BJ (cell line): ENCODE data around the gene ANK2. TPM values are rescaled to one million over a fixed set of nuclear protein-coding genes. Genes with fewer than 3 reads are reported as not detected.

Source experiments
- CTCF ChIA-PET: fragments of 350-600 bp; formaldehyde crosslinking; extraction: SDS; loops from one replicate; lab custom pipeline; 2021; ENCODE audit warnings: antibody characterized with exemption, inconsistent platforms; lab: Yijun Ruan, JAX
- POLR2A ChIA-PET: fragments of 300-600 bp; sonication (Branson Sonifier 250); formaldehyde crosslinking; extraction: SDS; loops from one replicate; lab custom pipeline; 2021; ENCODE audit warnings: antibody characterized with exemption; lab: Charles Lee
- DNase-seq: peaks from one replicate; pipeline ENCODE4 v3.0.0-alpha.2; 2011; ENCODE audit warnings: low read depth
- H3K27me3 ChIP-seq: 2 replicates; pipeline ENCODE4 v1.6.0; 2011; ENCODE audit warnings: low read length; ENCODE audit not compliant: control insufficient read depth, insufficient read depth
- H3K36me3 ChIP-seq: 2 replicates; pipeline ENCODE4 v1.5.1; 2011; ENCODE audit warnings: low read length; ENCODE audit not compliant: control insufficient read depth, insufficient read depth
- H3K4me3 ChIP-seq: 2 replicates; pipeline ENCODE4 v1.5.1; 2011; ENCODE audit warnings: low read depth, mild to moderate bottlenecking, control low read depth, low read length
- polyA plus RNA-seq: library from polyadenylated mRNA; depleted of rRNA; stranded (reverse); fragments of >200 nt; gene quantifications from 2 replicates; pipeline ENCODE4 v1.2.3, GENCODE V29; 2011
- TF ChIP-seq, protein P1 (sequence below): IDR thresholded peaks from 2 replicates; pipeline ENCODE4 v1.5.1; 2011; ENCODE audit warnings: low read depth, mild to moderate bottlenecking, control low read depth, inconsistent platforms, low read length, moderate library complexity; ENCODE audit not compliant: insufficient read depth

The ANK2 gene
- polyA plus RNA-seq, 1 experiment = 2.3 TPM

DNA sequence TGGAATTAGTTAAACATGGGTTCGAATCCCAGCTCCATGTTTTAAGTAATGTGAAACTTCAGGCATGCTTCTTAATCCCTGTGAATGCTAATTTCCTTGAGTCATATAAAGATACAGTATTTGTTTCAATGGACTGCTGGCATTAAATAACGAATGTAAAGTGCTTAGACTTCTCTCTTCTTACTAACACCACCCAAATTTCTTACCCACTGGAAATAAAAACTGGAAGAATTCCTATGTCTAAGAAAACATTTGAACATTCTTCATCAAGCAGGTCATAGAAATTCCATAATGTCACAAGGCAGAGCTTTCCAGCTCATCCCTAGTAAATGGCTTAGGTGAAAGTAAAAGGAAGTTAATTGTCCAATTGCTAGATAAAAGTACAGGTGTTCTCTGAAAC lies 172.5 kb downstream of the ANK2 start:
- POLR2A ChIA-PET = no interaction called here
- TF ChIP-seq, protein P1, sequence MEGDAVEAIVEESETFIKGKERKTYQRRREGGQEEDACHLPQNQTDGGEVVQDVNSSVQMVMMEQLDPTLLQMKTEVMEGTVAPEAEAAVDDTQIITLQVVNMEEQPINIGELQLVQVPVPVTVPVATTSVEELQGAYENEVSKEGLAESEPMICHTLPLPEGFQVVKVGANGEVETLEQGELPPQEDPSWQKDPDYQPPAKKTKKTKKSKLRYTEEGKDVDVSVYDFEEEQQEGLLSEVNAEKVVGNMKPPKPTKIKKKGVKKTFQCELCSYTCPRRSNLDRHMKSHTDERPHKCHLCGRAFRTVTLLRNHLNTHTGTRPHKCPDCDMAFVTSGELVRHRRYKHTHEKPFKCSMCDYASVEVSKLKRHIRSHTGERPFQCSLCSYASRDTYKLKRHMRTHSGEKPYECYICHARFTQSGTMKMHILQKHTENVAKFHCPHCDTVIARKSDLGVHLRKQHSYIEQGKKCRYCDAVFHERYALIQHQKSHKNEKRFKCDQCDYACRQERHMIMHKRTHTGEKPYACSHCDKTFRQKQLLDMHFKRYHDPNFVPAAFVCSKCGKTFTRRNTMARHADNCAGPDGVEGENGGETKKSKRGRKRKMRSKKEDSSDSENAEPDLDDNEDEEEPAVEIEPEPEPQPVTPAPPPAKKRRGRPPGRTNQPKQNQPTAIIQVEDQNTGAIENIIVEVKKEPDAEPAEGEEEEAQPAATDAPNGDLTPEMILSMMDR = no peak
- Histone ChIP-seq H3K27me3 (no peaks in the 10 kb centered on the region), H3K4me3 (no peak overlapping the region), H3K36me3 (no peaks in the 10 kb centered on the region)
- CTCF ChIA-PET = interaction anchor here (0.6 to 1.2 kb wide), 2 partner anchors 12 to 58 kb away, joined by 3 read pairs; no protein-coding TSS in a partner anchor
- peak; percentile 44 for DNase-seq

DNA sequence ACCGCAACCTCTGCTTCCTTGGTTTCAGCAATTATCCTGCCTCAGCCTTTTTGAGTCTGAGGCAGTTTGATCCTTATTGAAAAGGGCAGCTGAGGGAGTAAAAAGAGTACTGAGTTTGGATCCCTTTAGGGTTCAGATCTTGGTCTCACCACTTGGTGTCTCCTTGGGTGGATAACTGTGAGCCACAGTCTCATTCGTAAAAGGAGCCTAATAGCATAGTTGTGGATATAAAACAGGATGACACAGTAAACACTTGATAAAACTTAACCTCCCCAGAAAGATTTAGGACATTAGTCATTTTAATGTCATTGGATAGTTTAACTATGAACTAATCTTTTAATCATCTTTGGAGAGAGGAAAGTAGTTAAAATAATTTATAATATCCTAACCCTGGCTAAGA lies 173.0 kb downstream of the ANK2 start:
- Histone ChIP-seq H3K27me3 (no peaks in the 10 kb centered on the region), H3K4me3 (no peak overlapping the region), H3K36me3 (no peaks in the 10 kb centered on the region)
- TF ChIP-seq, protein P1 = peak; percentile 19; the same call in 1 of the 2 replicates
- ChIA-PET CTCF (interaction anchor here (0.9 to 1.2 kb wide), 2 partner anchors 12 to 14 kb away, joined by 3 read pairs; no protein-coding TSS in a partner anchor), POLR2A (no interaction called here)
- peak; percentile 68 for DNase-seq

DNA sequence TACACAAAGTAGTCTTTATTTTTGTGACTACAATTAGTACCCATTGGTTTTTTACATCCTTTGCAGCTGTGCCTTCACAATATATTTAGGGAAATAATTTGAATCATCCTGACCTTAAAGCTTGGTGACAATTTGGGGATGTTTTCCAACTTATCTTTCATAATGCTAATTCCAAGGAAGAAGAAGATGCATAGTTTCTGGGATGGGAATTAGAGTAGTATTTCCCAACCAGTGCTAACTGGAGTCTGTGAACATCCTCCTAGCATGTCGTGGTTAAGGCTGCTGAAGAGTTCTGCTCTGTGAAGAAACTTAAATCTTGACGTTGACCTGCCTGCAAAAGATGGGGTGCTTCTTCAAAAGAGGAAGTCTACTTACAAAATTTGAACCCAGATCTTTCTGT lies 173.5 kb downstream of the ANK2 start:
- ChIA-PET CTCF (interaction anchor here (0.9 to 1.2 kb wide), 2 partner anchors 11 to 14 kb away, joined by 3 read pairs; no protein-coding TSS in a partner anchor), POLR2A (no interaction called here)
- DNase-seq = peak; percentile 14
- Histone ChIP-seq H3K27me3 (no peaks in the 10 kb centered on the region), H3K4me3 (no peak overlapping the region), H3K36me3 (no peaks in the 10 kb centered on the region)
- TF ChIP-seq, protein P1 = no peak

DNA sequence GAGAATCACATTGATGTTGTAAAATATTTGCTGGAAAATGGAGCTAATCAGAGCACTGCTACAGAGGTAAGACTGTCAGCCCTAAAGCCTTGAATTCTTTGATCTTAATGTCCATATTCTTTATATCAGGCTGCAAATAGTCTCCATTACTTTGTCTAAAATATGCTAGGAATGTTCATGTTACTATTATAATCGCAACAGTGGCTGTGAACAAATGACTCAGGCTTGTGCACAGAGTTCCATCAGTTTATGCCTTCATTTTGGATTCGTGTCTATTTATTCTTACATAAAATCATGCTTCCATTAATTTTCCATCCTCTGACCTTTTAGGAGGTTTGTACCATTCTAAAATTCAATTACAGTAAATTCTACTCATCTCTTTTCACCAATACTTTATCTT lies 182.7 kb downstream of the ANK2 start:
- no peak for DNase-seq
- no peaks in the 10 kb centered on the region for H3K27me3 ChIP-seq
- TF ChIP-seq, protein P1 = no peak
- no peaks in the 10 kb centered on the region for H3K36me3 ChIP-seq
- ChIA-PET POLR2A (no interaction called here), CTCF (no interaction called here)
- no peak overlapping the region for H3K4me3 ChIP-seq

DNA sequence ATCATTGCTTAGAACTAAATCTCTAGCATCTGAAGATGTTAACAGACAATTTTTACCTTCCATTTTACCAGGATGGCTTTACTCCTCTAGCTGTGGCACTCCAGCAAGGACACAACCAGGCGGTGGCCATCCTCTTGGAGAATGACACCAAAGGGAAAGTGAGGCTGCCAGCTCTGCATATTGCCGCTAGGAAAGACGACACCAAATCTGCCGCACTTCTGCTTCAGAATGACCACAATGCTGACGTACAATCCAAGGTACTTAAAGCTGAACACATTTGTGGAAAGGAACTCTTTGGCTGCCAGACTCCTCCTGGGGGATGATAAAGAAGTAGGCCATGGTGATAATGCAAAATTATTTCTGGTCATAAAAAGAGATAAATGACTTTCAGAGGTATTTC lies 187.5 kb downstream of the ANK2 start:
- ChIA-PET CTCF (interaction anchor here (1.1 kb wide), 1 partner anchor 14 kb away, joined by 3 read pairs; no protein-coding TSS in a partner anchor), POLR2A (no interaction called here)
- DNase-seq = no peak
- TF ChIP-seq, protein P1 = no peak
- no peaks in the 10 kb centered on the region for H3K36me3 ChIP-seq
- H3K4me3 ChIP-seq = no peak overlapping the region
- no peaks in the 10 kb centered on the region for H3K27me3 ChIP-seq
